HepG2 (cell line): ENCODE results near the gene TSGA10IP. TPM values are rescaled to one million over a fixed set of nuclear protein-coding genes. Genes with fewer than 3 reads are reported as not detected.

Experiments
- HIVEP1 ChIP-seq: sonication (generic); formaldehyde crosslinking; IDR thresholded peaks from 2 replicates; pipeline ENCODE4 v1.4.0; 2020; ENCODE audit warnings: mild to moderate bottlenecking, missing genetic modification reagents
- PCBP2 ChIP-seq: fragments of 200-400 bp; formaldehyde crosslinking; optimal IDR thresholded peaks from 2 replicates; pipeline ENCODE3; 2018; ENCODE audit warnings: low read length, low read depth; ENCODE audit not compliant: poor library complexity, severe bottlenecking
- SIX1 ChIP-seq: sonication (generic); formaldehyde crosslinking; IDR thresholded peaks from 2 replicates; pipeline ENCODE4 v1.4.0; 2020; ENCODE audit warnings: missing genetic modification reagents, borderline replicate concordance
- ZFP82 ChIP-seq: sonication (generic); formaldehyde crosslinking; IDR thresholded peaks from 2 replicates; pipeline ENCODE4 v1.5.1; 2020; ENCODE audit warnings: mild to moderate bottlenecking, missing genetic modification reagents, borderline replicate concordance
- ZNF234 ChIP-seq: sonication (generic); formaldehyde crosslinking; conservative IDR thresholded peaks from 2 replicates; pipeline ENCODE4 v1.5.1; 2020; ENCODE audit warnings: mild to moderate bottlenecking, missing genetic modification reagents
- ZNF484 ChIP-seq: sonication (generic); formaldehyde crosslinking; IDR thresholded peaks from 2 replicates; pipeline ENCODE4 v1.5.1; 2020; ENCODE audit warnings: mild to moderate bottlenecking, low read depth, missing genetic modification reagents, borderline replicate concordance
- ZSCAN9 ChIP-seq: IDR thresholded peaks from 2 replicates; pipeline ENCODE4 v1.6.1; 2016; ENCODE audit warnings: borderline replicate concordance
- polyA plus RNA-seq, 8 experiments: library from polyadenylated mRNA; depleted of rRNA in 3 of 8; stranded (reverse) in 7 of 8; unstranded in 1 of 8; fragments of >200 nt; fragmentation: Illumina TruSeq in 4 of 8; extraction: Trizol in 4 of 8; gene quantifications; 2 replicates each; pipeline versions ENCODE4 v1.2.1 to v1.2.3, GENCODE V29; 2011 to 2016; ENCODE audit warnings: low read depth in 4 of 8, missing spikeins in 1 of 8, mixed read lengths in 1 of 8; ENCODE audit not compliant: insufficient read depth in 1 of 8
- total RNA-seq, 5 experiments: library from RNA; depleted of rRNA; stranded (reverse); fragments of >200 nt; fragmentation: Illumina TruSeq; extraction: Trizol; gene quantifications; 2 replicates each; pipeline ENCODE4 v1.2.3, GENCODE V29; 2016; ENCODE audit warnings: low read depth in 1 of 5
- TF ChIP-seq, protein P1 (sequence below): sonication (generic); formaldehyde crosslinking; IDR thresholded peaks from 2 replicates; pipeline ENCODE4 v1.8.1; 2023; ENCODE audit warnings: mild to moderate bottlenecking, moderate library complexity, missing genetic modification reagents
- TF ChIP-seq, protein P2 (sequence below): sonication (generic); formaldehyde crosslinking; IDR thresholded peaks from 2 replicates; pipeline ENCODE4 v1.8.0; 2022; ENCODE audit warnings: mild to moderate bottlenecking, missing genetic modification reagents; ENCODE audit not compliant: insufficient replicate concordance
- TF ChIP-seq, protein P3 (sequence below): sonication (generic); formaldehyde crosslinking; IDR thresholded peaks from 2 replicates; pipeline ENCODE4 v1.8.0; 2022; ENCODE audit warnings: mild to moderate bottlenecking, missing genetic modification reagents
- TF ChIP-seq, protein P4 (sequence below): sonication (generic); formaldehyde crosslinking; IDR thresholded peaks from 2 replicates; pipeline ENCODE4 v1.4.0; 2020; ENCODE audit warnings: mild to moderate bottlenecking, missing genetic modification reagents
- TF ChIP-seq, protein P5 (sequence below): sonication (generic); formaldehyde crosslinking; IDR thresholded peaks from 2 replicates; pipeline ENCODE4 v1.4.0; 2020; ENCODE audit warnings: mild to moderate bottlenecking, missing genetic modification reagents

The TSGA10IP gene
- total and polyA plus RNA-seq, 2 of the 13 experiments (the other 11 are each of a cell fraction or from before 2014, with no cell fraction given), result not detected

DNA sequence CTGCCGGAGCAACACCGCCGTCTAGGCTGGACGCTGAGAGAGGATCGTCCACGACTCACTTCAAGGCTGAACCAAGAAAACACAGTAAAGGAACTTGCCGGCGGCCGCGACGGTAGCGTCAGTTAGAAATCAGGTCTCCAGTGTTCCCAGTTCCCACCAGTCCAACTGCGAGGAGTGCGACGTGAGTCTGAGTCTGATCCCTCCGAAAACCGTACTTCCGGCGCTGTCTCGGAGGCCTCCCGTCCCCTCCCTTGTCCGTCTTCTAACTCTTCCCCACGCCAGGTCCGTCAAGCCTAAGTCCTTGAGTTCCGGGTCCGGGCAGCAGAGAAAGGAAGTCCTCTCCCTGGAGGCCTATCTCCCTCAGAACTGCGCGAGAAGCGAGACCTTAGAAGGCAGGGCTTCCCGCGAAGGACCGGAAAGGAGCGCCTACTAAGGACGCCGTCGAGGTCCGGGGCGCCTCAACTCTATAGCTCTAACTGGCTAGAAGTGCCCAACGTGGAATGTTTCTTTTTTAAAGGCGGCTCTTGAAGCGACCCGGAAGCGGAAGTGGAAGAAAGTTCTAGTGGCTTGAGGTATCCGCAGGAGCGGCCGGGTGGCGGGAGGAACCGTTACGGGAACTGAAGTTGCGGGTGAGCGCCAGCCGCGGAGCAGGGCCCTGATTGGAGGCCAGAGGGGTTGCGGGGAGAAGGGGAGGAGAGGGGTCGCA lies 56.8 kb downstream of the TSGA10IP start, which contains the start of the genes BANF1 and EIF1AD (continued):
- TF ChIP-seq SIX1 (CRISPR knock-in tag) (peak; percentile 64), ZFP82 (CRISPR knock-in tag) (no peak), ZNF484 (CRISPR knock-in tag) (no peak), ZSCAN9 (CRISPR knock-in tag) (peak; percentile 44; the same call in 1 of the 2 replicates), PCBP2 (no peak), ZNF234 (CRISPR knock-in tag) (peak; percentile 73), HIVEP1 (CRISPR knock-in tag) (peak; percentile 87)
- TF ChIP-seq, protein P1, sequence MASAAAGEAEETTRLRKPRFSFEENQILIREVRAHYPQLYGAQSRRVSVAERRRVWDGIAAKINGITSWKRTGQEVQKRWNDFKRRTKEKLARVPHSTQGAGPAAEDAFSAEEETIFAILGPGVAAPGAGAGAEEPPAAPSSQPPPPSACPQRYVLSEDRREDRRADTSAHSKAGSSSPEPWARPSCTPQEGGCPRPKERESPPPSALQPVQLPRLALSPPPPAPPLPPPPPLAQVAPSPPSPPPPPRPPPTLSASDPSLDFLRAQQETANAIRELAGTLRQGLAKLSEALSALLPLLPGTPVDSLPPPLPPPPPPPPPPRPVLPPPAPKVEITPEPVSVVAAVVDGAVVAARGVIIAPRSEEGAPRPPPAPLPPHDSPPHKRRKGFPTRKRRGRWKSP (CRISPR knock-in tag), result no peak
- TF ChIP-seq, protein P2, sequence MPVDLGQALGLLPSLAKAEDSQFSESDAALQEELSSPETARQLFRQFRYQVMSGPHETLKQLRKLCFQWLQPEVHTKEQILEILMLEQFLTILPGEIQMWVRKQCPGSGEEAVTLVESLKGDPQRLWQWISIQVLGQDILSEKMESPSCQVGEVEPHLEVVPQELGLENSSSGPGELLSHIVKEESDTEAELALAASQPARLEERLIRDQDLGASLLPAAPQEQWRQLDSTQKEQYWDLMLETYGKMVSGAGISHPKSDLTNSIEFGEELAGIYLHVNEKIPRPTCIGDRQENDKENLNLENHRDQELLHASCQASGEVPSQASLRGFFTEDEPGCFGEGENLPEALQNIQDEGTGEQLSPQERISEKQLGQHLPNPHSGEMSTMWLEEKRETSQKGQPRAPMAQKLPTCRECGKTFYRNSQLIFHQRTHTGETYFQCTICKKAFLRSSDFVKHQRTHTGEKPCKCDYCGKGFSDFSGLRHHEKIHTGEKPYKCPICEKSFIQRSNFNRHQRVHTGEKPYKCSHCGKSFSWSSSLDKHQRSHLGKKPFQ (CRISPR knock-in tag), result peak; percentile 68
- TF ChIP-seq, protein P3, sequence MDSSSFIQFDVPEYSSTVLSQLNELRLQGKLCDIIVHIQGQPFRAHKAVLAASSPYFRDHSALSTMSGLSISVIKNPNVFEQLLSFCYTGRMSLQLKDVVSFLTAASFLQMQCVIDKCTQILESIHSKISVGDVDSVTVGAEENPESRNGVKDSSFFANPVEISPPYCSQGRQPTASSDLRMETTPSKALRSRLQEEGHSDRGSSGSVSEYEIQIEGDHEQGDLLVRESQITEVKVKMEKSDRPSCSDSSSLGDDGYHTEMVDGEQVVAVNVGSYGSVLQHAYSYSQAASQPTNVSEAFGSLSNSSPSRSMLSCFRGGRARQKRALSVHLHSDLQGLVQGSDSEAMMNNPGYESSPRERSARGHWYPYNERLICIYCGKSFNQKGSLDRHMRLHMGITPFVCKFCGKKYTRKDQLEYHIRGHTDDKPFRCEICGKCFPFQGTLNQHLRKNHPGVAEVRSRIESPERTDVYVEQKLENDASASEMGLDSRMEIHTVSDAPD, result no peak
- TF ChIP-seq, protein P4, sequence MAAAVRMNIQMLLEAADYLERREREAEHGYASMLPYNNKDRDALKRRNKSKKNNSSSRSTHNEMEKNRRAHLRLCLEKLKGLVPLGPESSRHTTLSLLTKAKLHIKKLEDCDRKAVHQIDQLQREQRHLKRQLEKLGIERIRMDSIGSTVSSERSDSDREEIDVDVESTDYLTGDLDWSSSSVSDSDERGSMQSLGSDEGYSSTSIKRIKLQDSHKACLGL, result no peak
- TF ChIP-seq, protein P5, sequence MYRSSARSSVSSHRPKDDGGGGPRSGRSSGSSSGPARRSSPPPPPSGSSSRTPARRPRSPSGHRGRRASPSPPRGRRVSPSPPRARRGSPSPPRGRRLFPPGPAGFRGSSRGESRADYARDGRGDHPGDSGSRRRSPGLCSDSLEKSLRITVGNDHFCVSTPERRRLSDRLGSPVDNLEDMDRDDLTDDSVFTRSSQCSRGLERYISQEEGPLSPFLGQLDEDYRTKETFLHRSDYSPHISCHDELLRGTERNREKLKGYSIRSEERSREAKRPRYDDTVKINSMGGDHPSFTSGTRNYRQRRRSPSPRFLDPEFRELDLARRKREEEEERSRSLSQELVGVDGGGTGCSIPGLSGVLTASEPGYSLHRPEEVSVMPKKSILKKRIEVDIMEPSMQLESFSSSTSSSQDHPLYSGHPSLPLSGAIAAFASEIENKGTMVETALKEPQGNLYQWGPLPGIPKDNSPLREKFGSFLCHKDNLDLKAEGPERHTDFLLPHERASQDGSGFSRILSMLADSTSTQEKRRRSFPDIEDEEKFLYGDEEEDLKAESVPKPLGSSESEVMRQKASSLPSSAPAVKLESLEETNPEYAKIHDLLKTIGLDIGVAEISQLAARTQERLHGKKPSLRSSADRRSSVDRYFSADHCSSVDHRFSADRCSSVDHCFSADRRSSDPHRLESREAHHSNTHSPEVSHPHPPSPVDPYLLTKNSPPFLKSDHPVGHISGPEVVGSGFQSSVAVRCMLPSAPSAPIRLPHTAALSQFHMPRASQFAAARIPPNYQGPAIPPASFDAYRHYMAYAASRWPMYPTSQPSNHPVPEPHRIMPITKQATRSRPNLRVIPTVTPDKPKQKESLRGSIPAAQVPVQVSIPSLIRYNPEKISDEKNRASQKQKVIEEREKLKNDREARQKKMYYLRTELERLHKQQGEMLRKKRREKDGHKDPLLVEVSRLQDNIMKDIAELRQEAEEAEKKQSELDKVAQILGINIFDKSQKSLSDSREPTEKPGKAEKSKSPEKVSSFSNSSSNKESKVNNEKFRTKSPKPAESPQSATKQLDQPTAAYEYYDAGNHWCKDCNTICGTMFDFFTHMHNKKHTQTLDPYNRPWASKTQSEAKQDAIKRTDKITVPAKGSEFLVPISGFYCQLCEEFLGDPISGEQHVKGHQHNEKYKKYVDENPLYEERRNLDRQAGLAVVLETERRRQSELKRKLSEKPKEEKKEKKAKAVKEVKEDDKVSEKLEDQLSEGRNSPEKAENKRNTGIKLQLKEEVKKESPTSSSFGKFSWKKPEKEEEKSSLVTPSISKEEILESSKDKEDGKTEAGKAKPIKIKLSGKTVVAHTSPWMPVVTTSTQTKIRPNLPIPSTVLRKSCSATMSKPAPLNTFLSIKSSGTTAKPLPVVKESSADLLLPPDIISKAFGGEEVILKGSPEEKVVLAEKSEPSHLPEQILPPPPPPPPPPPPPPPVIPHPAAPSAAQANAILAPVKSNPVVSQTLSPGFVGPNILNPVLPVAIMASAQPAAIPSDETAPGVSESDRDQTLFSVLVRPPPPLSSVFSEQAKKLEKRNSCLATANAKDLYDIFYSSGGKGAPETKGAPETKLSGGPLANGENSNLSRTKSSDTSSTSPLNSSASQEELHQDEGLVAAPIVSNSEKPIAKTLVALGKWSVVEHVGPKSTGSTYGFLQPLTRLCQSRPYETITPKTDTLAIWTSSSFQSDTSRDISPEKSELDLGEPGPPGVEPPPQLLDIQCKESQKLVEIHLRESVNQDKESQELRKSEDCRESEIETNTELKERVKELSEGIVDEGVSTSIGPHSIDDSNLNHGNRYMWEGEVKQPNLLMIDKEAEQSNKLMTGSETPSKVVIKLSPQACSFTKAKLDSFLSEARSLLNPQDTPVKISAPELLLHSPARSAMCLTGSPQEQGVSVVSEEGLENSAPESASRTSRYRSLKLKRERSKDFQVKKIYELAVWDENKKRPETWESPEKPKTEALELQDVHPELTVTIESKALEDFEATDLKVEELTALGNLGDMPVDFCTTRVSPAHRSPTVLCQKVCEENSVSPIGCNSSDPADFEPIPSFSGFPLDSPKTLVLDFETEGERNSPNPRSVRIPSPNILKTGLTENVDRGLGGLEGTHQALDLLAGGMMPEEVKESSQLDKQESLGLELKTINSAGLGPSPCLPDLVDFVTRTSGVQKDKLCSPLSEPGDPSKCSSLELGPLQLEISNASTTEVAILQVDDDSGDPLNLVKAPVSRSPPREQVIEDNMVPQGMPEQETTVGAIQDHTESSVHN (CRISPR knock-in tag), result no peak
